SK-N-MC (cell line): ENCODE measurements around the gene PDZRN3.

Experiments used
- EZH2 ChIP-seq: fragments of 200-600 bp; sonication (generic); IDR thresholded peaks from one replicate; pipeline ENCODE4 v1.6.1; 2017; ENCODE audit warnings: antibody characterized with exemption
- POLR2AphosphoS5 ChIP-seq: IDR thresholded peaks from 2 replicates; pipeline ENCODE4 v1.6.1; 2012; ENCODE audit warnings: mild to moderate bottlenecking, low read depth, low read length, borderline replicate concordance

GRCh38 chr3:73511571-73512525, 112.9 kb downstream of the PDZRN3 start:
- TF ChIP-seq POLR2AphosphoS5 (no peak), EZH2 (no peak)
